Sciatic nerve (tissue), 2 donors: ENCODE results near the gene AHNAK2. TPM values are rescaled to one million over a fixed set of nuclear protein-coding genes. Genes with fewer than 3 reads are reported as not detected.

Experiments used
- ATAC-seq: fragments of 200-7000 bp; cut with Tn5 transposase; one replicate; pipeline ENCODE4 v1.9.1; 2020; ENCODE audit warnings: mild to moderate bottlenecking, moderate library complexity
- DNase-seq: peaks from one replicate; pipeline ENCODE4 v3.0.0-alpha.2; 2020; ENCODE audit warnings: low spot score
- intact Hi-C: fragments of 100-400 bp; cut with DNase I; formaldehyde crosslinking; loops from one replicate; pipeline ENCODE4 v1.14.2; 2022
- total RNA-seq: library from RNA; stranded (reverse); fragmentation: NEBNext Ultra II Directional; extraction: Animal tissue kit (Norgen Biotek cat#: 25700); gene quantifications from one replicate; pipeline ENCODE4 v1.2.1, GENCODE V29; 2021
- donor health status: DM: no; HTN: no; CAD: no.
- donor health status: DM: no; HTN: no; CAD: no.

The AHNAK2 gene
- total RNA-seq, 1 donor from 2014 or later, result 77.7 TPM

GRCh38 chr14:105013150-105013785 is 35.1 kb upstream of the AHNAK2 start:
- intact Hi-C loops, result no loop called here
- DNase-seq, result no peak
- peak; percentile 43 for ATAC-seq

GRCh38 chr14:105012171-105012985 is 34.2 kb upstream of the AHNAK2 start:
- DNase-seq (no peak), ATAC-seq (no peak)
- intact Hi-C loops, result no loop called here

GRCh38 chr14:105011312-105011990 is 33.3 kb upstream of the AHNAK2 start:
- intact Hi-C loops, result no loop called here
- DNase-seq, result no peak
- ATAC-seq, result no peak

GRCh38 chr14:105010891-105011291 is 32.7 kb upstream of the AHNAK2 start:
- no peak for ATAC-seq
- intact Hi-C loops, result no loop called here
- no peak for DNase-seq

GRCh38 chr14:105010106-105010505 is 31.9 kb upstream of the AHNAK2 start:
- ATAC-seq, result no peak
- DNase-seq, result no peak
- intact Hi-C loops, result no loop called here

GRCh38 chr14:105007593-105008264 is 29.6 kb upstream of the AHNAK2 start:
- intact Hi-C loops, result no loop called here
- ATAC-seq (no peak), DNase-seq (no peak)

- ATAC-seq, result peak; percentile 24
- intact Hi-C loops, result no loop called here
- DNase-seq, result no peak
Measured at GRCh38 chr14:105006831-105007592, 28.8 kb upstream of the AHNAK2 start.

GRCh38 chr14:105005929-105006830 is 28.0 kb upstream of the AHNAK2 start:
- ATAC-seq (peak; percentile 30), DNase-seq (no peak)
- intact Hi-C loops, result no loop called here

GRCh38 chr14:105005329-105005928 is 27.3 kb upstream of the AHNAK2 start:
- ATAC-seq (peak; percentile 10), DNase-seq (no peak)
- intact Hi-C loops, result no loop called here

- intact Hi-C loops, result no loop called here
- no peak for DNase-seq
- no peak for ATAC-seq
Measured at GRCh38 chr14:104999361-104999760, 21.2 kb upstream of the AHNAK2 start.

GRCh38 chr14:104998801-104999200 is 20.6 kb upstream of the AHNAK2 start:
- DNase-seq, result no peak
- intact Hi-C loops, result no loop called here
- ATAC-seq, result no peak

- DNase-seq, result no peak
- ATAC-seq, result no peak
- intact Hi-C loops, result no loop called here
Measured at GRCh38 chr14:104996483-104996882, 18.3 kb upstream of the AHNAK2 start.

GRCh38 chr14:104996032-104996431 is 17.9 kb upstream of the AHNAK2 start:
- intact Hi-C loops, result no loop called here
- ATAC-seq, result no peak
- DNase-seq, result no peak

- intact Hi-C loops, result no loop called here
- DNase-seq (no peak), ATAC-seq (no peak)
Measured at GRCh38 chr14:104994978-104995377, 16.8 kb upstream of the AHNAK2 start.

- intact Hi-C loops, result no loop called here
- DNase-seq, result no peak
Measured at GRCh38 chr14:104993808-104994591, 15.8 kb upstream of the AHNAK2 start.

GRCh38 chr14:104993306-104993705 is 15.1 kb upstream of the AHNAK2 start:
- ATAC-seq (no peak), DNase-seq (no peak)
- intact Hi-C loops, result no loop called here

More at GRCh38 chr14:104993808-104994591, 15.8 kb upstream of the AHNAK2 start:
- no peak for ATAC-seq

- intact Hi-C loops, result no loop called here
- ATAC-seq (no peak), DNase-seq (no peak)
Measured at GRCh38 chr14:104992501-104992900, 14.3 kb upstream of the AHNAK2 start.
